GM21447 (cell line): ENCODE measurements around the gene FYCO1.

Source experiments
- ATAC-seq: cut with Tn5 transposase; IDR thresholded peaks from one replicate; pipeline ENCODE4 v1.9.1; 2021; ENCODE audit not compliant: unreplicated experiment

Gene FYCO1

GRCh38 chr3:45984331-45985312 lies 11.0 kb downstream of the FYCO1 start:
- no peak for ATAC-seq

GRCh38 chr3:45983770-45984169 lies 11.9 kb downstream of the FYCO1 start:
- ATAC-seq, result no peak

- ATAC-seq, result no peak
Observed at GRCh38 chr3:45981346-45982074, 14.1 kb downstream of the FYCO1 start.

GRCh38 chr3:45980819-45981218 lies 14.8 kb downstream of the FYCO1 start:
- ATAC-seq, result no peak

- no peak for ATAC-seq
Observed at GRCh38 chr3:45980229-45980813, 15.3 kb downstream of the FYCO1 start.

- ATAC-seq, result no peak
Observed at GRCh38 chr3:45979378-45979777, 16.2 kb downstream of the FYCO1 start.

GRCh38 chr3:45978006-45978761 lies 17.4 kb downstream of the FYCO1 start:
- ATAC-seq, result no peak

GRCh38 chr3:45976191-45977091 lies 19.2 kb downstream of the FYCO1 start:
- ATAC-seq, result no peak

- ATAC-seq, result no peak
Observed at GRCh38 chr3:45975686-45976085, 19.9 kb downstream of the FYCO1 start.

GRCh38 chr3:45974686-45975085 lies 20.9 kb downstream of the FYCO1 start:
- no peak for ATAC-seq

GRCh38 chr3:45972534-45973402 lies 22.9 kb downstream of the FYCO1 start:
- ATAC-seq, result peak; percentile 80

- ATAC-seq, result no peak
Observed at GRCh38 chr3:45969953-45970352, 25.7 kb downstream of the FYCO1 start.

- ATAC-seq, result no peak
Observed at GRCh38 chr3:45969116-45969515, 26.5 kb downstream of the FYCO1 start.

GRCh38 chr3:45968706-45969105 lies 26.9 kb downstream of the FYCO1 start:
- no peak for ATAC-seq

- no peak for ATAC-seq
Observed at GRCh38 chr3:45968149-45968548, 27.5 kb downstream of the FYCO1 start.

- no peak for ATAC-seq
Observed at GRCh38 chr3:45967724-45968123, 27.9 kb downstream of the FYCO1 start.

- no peak for ATAC-seq
Observed at GRCh38 chr3:45966950-45967640, 28.5 kb downstream of the FYCO1 start.

- no peak for ATAC-seq
Observed at GRCh38 chr3:45966371-45966791, 29.2 kb downstream of the FYCO1 start.
